SKM-1 (cell line): ENCODE measurements around the gene SLC29A3.
"Not testable (repeated sequence)": the region's sequence is repeated elsewhere in the genome, so short reads cannot be mapped to it uniquely, and the experiment has no call there.

Source experiments
- DNase-seq: peaks from one replicate; lab custom pipeline; 2025; ENCODE audit not compliant: unreplicated experiment; lab: John Stamatoyannopoulos, UW

Gene SLC29A3

GRCh38 chr10:71344154-71344925 lies 25.3 kb downstream of the SLC29A3 start:
- DNase-seq, result no peak

GRCh38 chr10:71344993-71345480 lies 26.0 kb downstream of the SLC29A3 start:
- no peak for DNase-seq

DNA sequence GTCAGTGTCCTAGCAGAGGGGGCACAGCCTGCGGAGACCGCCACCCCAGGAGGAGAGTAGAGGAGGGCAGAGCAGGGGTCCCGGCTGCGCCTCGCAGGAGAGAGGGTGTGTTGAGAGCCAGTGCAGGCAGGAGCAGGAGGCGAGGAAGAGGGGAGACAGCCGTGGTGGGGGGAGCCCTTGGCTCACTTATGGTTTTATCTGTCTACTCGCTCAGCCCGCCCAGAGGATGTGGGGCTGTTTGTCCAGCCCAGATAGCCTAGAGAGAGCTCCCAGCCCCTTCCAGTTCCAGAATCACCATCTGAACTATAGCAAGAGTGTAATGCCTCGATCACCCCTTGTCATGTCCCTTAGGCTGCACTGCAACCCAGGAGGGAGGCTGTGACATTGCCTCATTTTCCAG lies 26.6 kb downstream of the SLC29A3 start:
- no peak for DNase-seq

DNA sequence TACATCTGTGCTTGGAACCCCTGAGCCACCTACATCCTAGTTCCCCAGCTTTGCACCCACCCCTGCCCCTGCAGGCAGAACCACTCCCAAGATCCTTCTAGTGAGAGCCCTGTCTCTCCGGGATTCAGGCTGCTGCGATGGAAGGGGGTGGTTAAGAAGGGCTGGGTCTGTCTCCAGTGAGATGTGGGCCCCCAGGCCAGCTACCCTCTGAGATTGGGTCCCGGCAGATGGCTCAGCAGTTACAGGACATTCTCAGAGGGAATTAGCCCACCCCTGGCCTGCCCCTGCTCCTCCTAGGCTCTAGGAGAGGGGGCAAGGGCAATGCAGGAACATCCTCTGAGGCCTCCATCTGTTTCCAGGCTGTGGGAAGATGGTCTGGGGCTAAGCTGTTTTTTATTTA lies 27.7 kb downstream of the SLC29A3 start:
- DNase-seq, result no peak

GRCh38 chr10:71347587-71348395 lies 28.7 kb downstream of the SLC29A3 start:
- DNase-seq, result no peak

DNA sequence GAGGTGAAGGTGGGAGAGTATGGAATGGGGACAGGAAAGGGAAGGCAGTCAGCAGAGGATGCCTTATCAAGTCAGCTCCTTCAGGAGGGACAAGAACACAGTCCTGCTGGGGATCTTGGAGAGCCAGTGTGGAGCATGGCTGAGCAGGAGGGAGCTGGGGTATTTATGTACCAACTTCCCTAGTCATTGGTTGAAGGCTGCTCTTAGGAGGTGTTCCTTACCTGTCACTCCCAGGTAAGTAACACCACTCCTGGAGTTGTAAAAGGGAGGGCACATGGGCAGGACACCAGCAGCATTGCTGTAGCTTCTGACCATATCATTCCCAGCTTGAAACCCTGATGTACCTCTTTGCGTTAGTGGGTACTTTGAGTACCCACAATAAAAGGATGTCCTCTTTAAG lies 29.8 kb downstream of the SLC29A3 start:
- no peak for DNase-seq

GRCh38 chr10:71349406-71349805 lies 30.3 kb downstream of the SLC29A3 start:
- no peak for DNase-seq

DNA sequence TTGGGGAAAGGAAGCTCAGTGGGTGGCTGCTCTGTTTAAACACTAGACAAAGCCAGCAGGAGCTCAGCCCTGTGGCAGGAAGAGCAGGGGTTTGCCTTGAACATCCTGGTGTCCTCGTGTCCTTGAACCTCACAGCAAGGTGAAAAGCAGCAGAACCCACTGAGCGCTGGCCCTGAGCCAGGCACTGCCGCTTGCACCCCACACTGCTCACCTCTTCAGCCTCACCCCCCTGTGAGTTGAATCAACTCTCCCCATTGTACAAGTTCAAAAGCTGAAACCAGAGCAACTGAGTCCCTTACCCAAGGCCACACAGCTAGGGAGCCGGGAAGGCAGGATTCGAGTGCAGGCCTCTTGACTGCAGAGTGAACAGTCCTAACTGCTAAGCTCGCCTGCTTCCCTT lies 32.0 kb downstream of the SLC29A3 start:
- DNase-seq, result no peak

DNA sequence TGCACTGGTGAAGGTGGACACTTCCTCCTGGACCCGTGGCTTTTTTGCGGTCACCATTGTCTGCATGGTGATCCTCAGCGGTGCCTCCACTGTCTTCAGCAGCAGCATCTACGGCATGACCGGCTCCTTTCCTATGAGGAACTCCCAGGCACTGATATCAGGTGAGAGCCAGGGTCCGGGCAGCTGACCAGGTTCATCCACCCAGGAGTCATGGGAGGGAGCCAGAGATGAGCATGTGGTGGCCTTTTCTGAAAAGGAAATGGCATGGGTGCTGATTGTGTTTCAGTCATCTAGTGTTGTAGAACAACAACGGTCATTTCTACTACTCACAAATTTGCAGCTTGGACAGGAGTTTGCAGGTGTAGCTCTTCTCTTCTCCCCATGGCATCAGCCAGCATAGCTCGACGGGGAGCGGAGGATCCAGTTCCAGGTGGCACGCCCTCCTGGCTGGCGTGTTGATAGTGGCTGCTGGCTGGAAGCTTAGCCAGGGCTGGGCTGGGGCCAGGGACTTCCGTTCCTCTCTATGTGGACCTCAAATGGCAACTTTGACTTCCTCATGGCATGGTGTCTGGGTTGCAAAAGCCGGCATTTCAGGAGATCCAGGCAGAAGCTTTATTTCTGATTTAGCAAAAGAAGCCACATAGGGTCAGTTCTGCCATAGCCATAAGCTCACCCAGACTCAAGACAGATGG lies 32.7 kb downstream of the SLC29A3 start:
- no peak for DNase-seq

DNA sequence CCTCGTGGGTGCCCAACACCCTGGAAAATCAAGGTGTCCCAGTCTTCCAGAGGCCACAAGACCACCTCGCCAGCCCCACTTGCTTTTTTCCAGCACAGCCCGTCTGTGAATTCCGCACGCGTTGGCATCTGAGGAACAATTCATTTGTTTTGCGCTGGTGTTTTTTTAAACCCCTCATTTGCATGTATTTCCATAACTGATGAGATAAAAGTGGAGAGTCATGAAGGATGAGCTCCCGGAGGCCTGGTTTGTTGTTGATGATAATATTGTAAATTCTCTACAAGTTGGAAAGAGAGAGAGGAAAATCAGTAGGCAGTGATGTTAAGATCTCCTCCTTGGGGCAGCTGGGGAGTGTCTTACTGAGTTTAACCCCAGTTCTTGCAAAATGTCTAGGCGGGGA lies 34.6 kb downstream of the SLC29A3 start:
- no peak for DNase-seq

- DNase-seq, result no peak
Measured at GRCh38 chr10:71354776-71355175, 35.7 kb downstream of the SLC29A3 start.

- no peak for DNase-seq
Measured at GRCh38 chr10:71355886-71356285, 36.8 kb downstream of the SLC29A3 start.

- DNase-seq, result no peak
Measured at GRCh38 chr10:71357792-71358265, 38.8 kb downstream of the SLC29A3 start.

- no peak for DNase-seq
Measured at GRCh38 chr10:71358277-71358676, 39.2 kb downstream of the SLC29A3 start.

- DNase-seq, result not testable (repeated sequence)
Measured at GRCh38 chr10:71358906-71359305, 39.8 kb downstream of the SLC29A3 start.

DNA sequence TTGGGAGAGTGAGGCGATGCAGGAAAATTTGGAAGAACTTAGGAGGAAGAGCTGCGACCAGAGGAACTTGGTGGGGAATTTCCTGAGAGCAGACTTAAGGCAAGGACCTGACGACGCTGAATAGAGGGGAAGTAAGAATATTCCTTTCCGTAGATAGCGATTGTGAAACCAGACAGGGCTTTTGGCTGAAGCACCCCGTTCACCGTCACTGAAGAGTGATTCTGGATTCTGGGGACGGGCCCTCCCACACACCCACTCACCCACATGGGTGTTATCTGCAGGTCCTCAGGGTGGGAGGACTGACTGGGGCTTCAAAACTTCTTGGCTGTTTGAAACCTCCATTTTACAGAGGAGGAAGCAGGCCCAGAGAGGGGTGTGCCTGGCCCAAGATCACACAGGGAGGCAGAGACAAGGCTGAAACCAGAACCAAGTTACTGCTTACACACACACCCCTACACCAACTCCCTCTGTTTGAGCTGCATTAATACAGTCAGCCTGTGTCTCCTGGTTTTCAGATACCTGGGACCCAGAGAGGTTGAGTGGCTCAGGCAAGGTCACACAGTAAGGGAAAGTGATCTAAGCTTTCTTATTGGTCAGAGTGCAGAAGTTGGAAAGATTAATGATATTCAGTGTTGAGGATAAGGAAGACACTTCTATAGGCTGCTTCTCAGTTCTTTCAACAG lies 40.4 kb downstream of the SLC29A3 start:
- DNase-seq, result peak; percentile 69

- no peak for DNase-seq
Measured at GRCh38 chr10:71360735-71361134, 41.7 kb downstream of the SLC29A3 start.

- DNase-seq, result no peak
Measured at GRCh38 chr10:71361581-71361980, 42.5 kb downstream of the SLC29A3 start.

- no peak for DNase-seq
Measured at GRCh38 chr10:71362141-71362540, 43.1 kb downstream of the SLC29A3 start.

DNA sequence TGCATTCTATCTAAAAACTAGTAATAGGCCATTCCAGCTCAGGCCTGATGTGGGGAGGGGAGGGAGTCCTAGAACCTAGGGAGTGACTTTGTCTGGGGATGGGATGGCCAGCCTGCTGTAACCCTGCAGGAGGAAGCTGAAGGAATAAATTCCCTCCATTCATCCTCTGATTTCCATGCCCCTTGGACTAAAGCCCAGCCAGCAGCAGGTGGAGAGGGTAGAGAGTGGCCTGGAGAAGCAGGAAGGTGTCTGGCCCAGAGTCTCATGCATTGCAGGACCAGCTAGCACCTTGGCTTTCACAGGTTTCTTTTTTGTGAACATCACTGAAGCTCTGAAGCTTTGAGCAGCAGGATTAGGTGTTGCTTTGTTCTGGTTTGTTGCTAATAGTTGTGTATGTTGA lies 44.9 kb downstream of the SLC29A3 start:
- no peak for DNase-seq

- no peak for DNase-seq
Measured at GRCh38 chr10:71365366-71365765, 46.3 kb downstream of the SLC29A3 start.
